Cardiac muscle cell (in vitro differentiated cells and primary cell): Measurements from ENCODE around the gene PRDX2. TPM values are rescaled to one million over a fixed set of nuclear protein-coding genes. Genes with fewer than 3 reads are reported as not detected.

Experiments used
- DNase-seq, 2 donors: peaks; one replicate each; pipeline versions ENCODE4 v3.0.0 to v3.0.0-alpha.2; 2010 to 2017; ENCODE audit warnings: low read depth in 1 of 2, low spot score in 1 of 2
- H3K27ac ChIP-seq: fragments of 200-600 bp; sonication (generic); 2 replicates; pipeline ENCODE4 v1.5.1; 2016
- H3K27me3 ChIP-seq: fragments of 200-600 bp; sonication (generic); 2 replicates; pipeline ENCODE4 v1.6.0; 2016; ENCODE audit warnings: control low read depth
- H3K36me3 ChIP-seq: fragments of 200-600 bp; sonication (generic); 2 replicates; pipeline ENCODE4 v1.5.1; 2016; ENCODE audit warnings: control low read depth
- H3K4me1 ChIP-seq: fragments of 200-600 bp; sonication (generic); 2 replicates; pipeline ENCODE4 v1.8.1; 2017; ENCODE audit warnings: low read depth, mild to moderate bottlenecking, mixed run types
- H3K4me3 ChIP-seq: fragments of 200-600 bp; sonication (generic); 2 replicates; pipeline ENCODE4 v1.5.1; 2016; ENCODE audit warnings: mild to moderate bottlenecking
- H3K9me3 ChIP-seq: fragments of 200-600 bp; sonication (generic); 2 replicates; pipeline ENCODE4 v1.5.1; 2017; ENCODE audit warnings: low read depth, mild to moderate bottlenecking, control low read depth
- polyA plus RNA-seq: library from polyadenylated mRNA; unstranded; fragments of >200 nt; fragmentation: Nextera tagmentation; extraction: Ambion mirVana; gene quantifications from 2 replicates; pipeline ENCODE4 v1.2.1, GENCODE V29; 2016
- total RNA-seq: library from RNA; depleted of rRNA; stranded (reverse); fragments of >200 nt; gene quantifications from 2 replicates; pipeline ENCODE4 v1.2.3, GENCODE V29; 2016
- TF ChIP-seq, protein P1 (sequence below): IDR thresholded peaks from 2 replicates; pipeline ENCODE4 v1.5.1; 2012; ENCODE audit warnings: low read depth, mild to moderate bottlenecking, low read length

The PRDX2 gene
- total and polyA plus RNA-seq, 2 experiments from 2014 or later, result 1,316 to 1,719 TPM

DNA sequence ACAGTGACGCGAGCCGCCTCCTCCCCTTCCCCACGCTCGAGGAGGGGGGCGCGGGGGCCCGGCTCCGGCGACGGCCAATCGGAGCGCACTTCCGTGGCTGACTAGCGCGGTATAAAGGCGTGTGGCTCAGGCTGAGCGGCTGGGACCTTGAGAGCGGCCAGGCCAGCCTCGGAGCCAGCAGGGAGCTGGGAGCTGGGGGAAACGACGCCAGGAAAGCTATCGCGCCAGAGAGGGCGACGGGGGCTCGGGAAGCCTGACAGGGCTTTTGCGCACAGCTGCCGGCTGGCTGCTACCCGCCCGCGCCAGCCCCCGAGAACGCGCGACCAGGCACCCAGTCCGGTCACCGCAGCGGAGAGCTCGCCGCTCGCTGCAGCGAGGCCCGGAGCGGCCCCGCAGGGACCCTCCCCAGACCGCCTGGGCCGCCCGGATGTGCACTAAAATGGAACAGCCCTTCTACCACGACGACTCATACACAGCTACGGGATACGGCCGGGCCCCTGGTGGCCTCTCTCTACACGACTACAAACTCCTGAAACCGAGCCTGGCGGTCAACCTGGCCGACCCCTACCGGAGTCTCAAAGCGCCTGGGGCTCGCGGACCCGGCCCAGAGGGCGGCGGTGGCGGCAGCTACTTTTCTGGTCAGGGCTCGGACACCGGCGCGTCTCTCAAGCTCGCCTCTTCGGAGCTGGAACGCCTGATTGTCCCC is 10.1 kb downstream of the PRDX2 start, which contains the start of gene JUNB:
JUNB (plus strand) TSS at position 142 of the 706 bp plus-strand sequence; CDS start at position 428, 286 bp downstream.
- H3K36me3 ChIP-seq, result no peaks in the 10 kb centered on the region
- peak within 1 kb of the TSS; percentile 82 for H3K27ac ChIP-seq
- TF ChIP-seq, protein P1, sequence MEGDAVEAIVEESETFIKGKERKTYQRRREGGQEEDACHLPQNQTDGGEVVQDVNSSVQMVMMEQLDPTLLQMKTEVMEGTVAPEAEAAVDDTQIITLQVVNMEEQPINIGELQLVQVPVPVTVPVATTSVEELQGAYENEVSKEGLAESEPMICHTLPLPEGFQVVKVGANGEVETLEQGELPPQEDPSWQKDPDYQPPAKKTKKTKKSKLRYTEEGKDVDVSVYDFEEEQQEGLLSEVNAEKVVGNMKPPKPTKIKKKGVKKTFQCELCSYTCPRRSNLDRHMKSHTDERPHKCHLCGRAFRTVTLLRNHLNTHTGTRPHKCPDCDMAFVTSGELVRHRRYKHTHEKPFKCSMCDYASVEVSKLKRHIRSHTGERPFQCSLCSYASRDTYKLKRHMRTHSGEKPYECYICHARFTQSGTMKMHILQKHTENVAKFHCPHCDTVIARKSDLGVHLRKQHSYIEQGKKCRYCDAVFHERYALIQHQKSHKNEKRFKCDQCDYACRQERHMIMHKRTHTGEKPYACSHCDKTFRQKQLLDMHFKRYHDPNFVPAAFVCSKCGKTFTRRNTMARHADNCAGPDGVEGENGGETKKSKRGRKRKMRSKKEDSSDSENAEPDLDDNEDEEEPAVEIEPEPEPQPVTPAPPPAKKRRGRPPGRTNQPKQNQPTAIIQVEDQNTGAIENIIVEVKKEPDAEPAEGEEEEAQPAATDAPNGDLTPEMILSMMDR, result no peak
- peak; percentile 95 to 99 for DNase-seq
- peak within 1 kb of the TSS; percentile 42 for H3K4me3 ChIP-seq
- no peaks in the 10 kb centered on the region for H3K9me3 ChIP-seq
- H3K27me3 ChIP-seq, result no peaks in the 10 kb centered on the region
- H3K4me1 ChIP-seq, result peaks cover 18% of the 10 kb centered on the region

DNA sequence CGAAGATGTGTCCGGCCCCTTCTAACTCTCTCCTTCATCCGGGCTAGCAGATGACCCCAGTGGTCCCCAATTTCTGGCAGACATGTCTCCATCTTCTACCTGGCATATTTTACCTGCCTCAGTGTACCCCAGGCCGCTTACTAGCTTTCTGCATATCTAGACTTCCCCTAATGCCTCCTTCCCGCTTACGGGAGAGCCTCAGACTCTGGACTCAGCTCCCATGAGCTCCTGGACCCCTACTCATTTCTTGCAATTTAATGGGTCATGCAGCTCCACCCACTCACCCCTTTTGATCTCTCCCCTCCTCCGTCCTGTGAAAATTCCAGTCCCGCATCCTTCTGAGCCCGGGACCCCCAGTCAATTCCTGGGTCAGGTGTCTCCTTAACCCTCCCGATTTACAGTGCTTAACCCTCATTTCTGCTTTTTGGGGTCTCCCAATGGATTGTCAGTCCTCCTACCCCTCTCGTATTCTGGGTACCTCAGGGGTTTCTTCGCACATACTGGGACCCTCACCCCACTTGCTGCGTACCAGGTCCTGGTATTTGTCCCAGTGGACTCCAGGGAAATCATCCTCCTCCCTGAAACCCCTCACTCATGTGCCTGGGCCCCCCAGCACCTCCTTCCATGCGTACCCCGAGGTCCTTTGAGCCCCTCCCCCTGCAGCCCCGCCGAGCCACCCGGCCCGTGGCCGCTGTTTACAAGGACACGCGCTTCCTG is 10.8 kb downstream of the PRDX2 start:
- H3K4me3 ChIP-seq, result peak overlapping the region; percentile 42
- DNase-seq, result peak in 1 of 2 donors; percentile 23
- H3K36me3 ChIP-seq, result no peaks in the 10 kb centered on the region
- H3K4me1 ChIP-seq, result peaks cover 24% of the 10 kb centered on the region
- H3K27me3 ChIP-seq, result no peaks in the 10 kb centered on the region
- H3K9me3 ChIP-seq, result no peaks in the 10 kb centered on the region
- TF ChIP-seq, protein P1, result no peak
- no peak overlapping the region for H3K27ac ChIP-seq

DNA sequence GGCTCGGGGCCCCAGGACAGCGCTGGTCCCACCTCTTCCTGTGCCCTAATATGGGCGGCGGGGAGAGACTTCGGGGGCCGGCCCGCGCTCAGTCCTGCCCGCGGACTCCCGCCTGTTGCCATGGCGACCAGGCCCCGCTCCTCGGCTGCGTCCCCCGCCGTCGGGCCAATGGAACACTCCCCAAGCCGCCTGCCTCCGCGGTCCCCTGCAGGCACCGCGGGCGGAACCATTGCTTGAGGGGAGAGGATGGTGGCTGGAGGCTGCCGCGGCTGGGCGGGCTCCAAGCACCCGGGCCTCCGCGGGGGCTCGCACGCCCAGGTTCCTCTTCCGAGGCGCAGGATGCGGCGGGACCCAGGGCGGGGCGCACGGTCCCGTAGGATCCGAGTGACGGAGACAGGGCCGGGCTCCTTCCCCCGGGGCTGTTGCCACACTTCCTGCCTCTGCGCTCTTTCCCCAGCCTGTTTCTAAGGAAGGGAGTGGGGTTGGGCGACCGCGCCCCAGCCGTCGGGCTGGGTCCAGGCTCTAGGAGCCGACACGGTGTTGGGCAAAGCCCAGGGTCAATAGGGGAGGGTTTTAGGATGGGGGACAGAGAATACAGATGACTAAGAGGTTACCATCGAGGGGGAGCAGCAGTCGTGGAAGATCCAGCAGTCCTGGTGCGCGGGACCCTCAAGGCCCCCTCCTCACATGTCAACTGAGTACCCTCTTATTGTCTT is 11.5 kb downstream of the PRDX2 start:
- peak overlapping the region; percentile 83 for H3K27ac ChIP-seq
- H3K4me1 ChIP-seq, result peaks cover 26% of the 10 kb centered on the region
- H3K9me3 ChIP-seq, result no peaks in the 10 kb centered on the region
- DNase-seq, result peak; percentile 97 to 99
- H3K27me3 ChIP-seq, result no peaks in the 10 kb centered on the region
- no peaks in the 10 kb centered on the region for H3K36me3 ChIP-seq
- H3K4me3 ChIP-seq, result peak overlapping the region; percentile 25
- TF ChIP-seq, protein P1, result no peak

DNA sequence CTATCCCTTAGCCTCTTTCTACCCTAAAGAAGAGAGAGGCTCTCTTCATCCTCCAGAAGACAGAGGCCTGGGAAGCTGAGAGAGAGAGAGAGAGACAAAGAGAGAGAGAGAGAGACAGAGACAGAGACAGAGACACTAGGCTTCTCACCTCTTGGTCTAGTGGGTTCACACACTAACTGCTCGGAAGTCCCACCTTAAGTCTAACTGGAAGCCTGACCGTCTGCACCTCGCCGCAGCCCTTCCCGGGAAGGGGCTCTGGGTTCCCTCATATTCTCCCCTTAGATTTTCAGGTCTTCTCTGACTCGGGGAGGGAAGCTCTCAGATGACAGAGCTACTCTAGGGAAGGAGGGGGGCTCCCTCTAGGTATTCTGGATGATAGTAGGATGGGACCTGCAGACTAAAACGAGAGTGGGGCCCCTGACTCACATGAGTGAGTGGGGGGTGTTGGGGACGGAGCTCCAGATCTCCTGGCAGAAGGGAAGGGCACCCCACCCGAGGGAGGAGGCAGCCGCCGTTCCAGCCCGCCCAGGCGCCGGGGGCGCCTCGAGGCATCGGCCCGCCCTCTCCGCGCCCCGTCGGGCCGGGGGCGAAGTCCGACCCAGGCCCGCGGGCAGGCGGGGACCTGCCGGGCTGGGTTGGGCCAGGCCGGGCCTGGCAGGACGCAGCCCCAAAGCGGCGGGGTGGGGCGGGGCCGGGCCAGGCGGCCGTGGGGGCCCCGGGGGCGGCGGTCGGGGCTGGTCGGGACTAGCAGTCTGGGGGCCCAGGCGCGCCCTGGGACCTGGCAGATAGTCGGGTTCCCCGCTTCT is 12.3 kb downstream of the PRDX2 start:
- TF ChIP-seq, protein P1, result no peak
- no peak for DNase-seq
- peak overlapping the region; percentile 83 for H3K27ac ChIP-seq
- peaks cover 27% of the 10 kb centered on the region for H3K4me1 ChIP-seq
- H3K36me3 ChIP-seq, result no peaks in the 10 kb centered on the region
- H3K4me3 ChIP-seq, result peak overlapping the region; percentile 25
- no peaks in the 10 kb centered on the region for H3K27me3 ChIP-seq
- no peaks in the 10 kb centered on the region for H3K9me3 ChIP-seq

GRCh38 chr19:12788682-12789097 is 12.9 kb downstream of the PRDX2 start:
- Histone ChIP-seq H3K4me1 (peaks cover 30% of the 10 kb centered on the region), H3K27me3 (no peaks in the 10 kb centered on the region), H3K36me3 (no peaks in the 10 kb centered on the region), H3K27ac (peak overlapping the region; percentile 83), H3K4me3 (peak overlapping the region; percentile 25), H3K9me3 (no peaks in the 10 kb centered on the region)
- TF ChIP-seq, protein P1, result no peak
- DNase-seq, result peak; percentile 73 to 78
